WERI-Rb-1 (cell line): ENCODE data around the gene POLK.

ENCODE experiments used
- DNase-seq: peaks from one replicate; pipeline ENCODE4 v3.0.0-alpha.2; 2020
- H3K27ac ChIP-seq: fragments of 250-450 bp; sonication (Bioruptor Pico); 2 replicates; pipeline ENCODE4 v1.5.1; 2020; ENCODE audit warnings: mild to moderate bottlenecking, moderate library complexity
- H3K27me3 ChIP-seq: fragments of 250-450 bp; sonication (Bioruptor Pico); 2 replicates; pipeline ENCODE4 v1.5.1; 2021; ENCODE audit warnings: mild to moderate bottlenecking, low read depth, moderate library complexity; ENCODE audit not compliant: insufficient read depth, severe bottlenecking
- H3K36me3 ChIP-seq: fragments of 250-450 bp; sonication (Bioruptor Pico); 2 replicates; pipeline ENCODE4 v1.5.1; 2020; ENCODE audit warnings: mild to moderate bottlenecking, moderate library complexity
- H3K4me3 ChIP-seq: 2 replicates; pipeline ENCODE4 v1.5.1; 2011; ENCODE audit warnings: low read depth, mild to moderate bottlenecking, control low read depth, low read length
- H3K9me3 ChIP-seq: fragments of 250-450 bp; sonication (Bioruptor Pico); 2 replicates; pipeline ENCODE4 v1.5.1; 2021; ENCODE audit warnings: mild to moderate bottlenecking, moderate library complexity; ENCODE audit not compliant: severe bottlenecking
- TF ChIP-seq, protein P1 (sequence below): IDR thresholded peaks from 2 replicates; pipeline ENCODE4 v1.5.1; 2011; ENCODE audit warnings: low read depth, mild to moderate bottlenecking, control low read depth, inconsistent platforms, low read length

The POLK gene

DNA sequence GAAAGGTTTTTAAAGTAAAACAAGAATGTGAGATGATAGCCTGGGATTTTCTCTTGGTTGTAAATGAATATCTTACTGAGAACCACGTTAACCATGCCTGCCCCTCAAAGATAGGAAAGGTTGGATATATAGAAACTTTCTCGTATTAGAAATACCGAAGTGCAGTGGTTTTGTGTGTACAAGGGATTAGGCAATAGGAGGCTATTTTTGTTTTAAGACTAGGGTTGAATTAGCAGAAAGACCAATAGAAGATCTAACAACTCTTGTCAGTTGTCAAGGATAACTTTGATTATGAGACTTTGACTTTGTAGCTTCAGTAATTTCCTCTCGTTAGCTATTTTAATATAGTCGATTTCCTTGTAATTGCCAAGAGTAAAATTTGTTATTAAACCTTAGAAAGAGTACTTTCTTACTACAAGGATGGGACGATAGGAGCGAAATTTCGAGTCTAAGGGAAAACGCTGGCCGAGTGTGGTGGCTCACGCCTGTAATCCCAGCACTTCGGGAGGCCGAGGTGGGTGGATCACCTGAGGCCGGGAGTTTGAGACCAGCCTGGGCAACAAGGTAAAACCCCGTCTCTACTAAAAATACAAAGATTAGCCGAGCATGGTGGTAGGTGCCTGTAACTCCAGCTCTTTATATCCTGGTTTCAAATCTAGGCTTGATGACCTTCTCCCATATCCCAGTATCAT is 838 bp downstream of the POLK start:
- H3K9me3 ChIP-seq = no peaks in the 10 kb centered on the region
- no peaks in the 10 kb centered on the region for H3K27me3 ChIP-seq
- H3K4me3 ChIP-seq = peak overlapping the region; percentile 96
- H3K27ac ChIP-seq = peak overlapping the region; percentile 80
- TF ChIP-seq, protein P1, sequence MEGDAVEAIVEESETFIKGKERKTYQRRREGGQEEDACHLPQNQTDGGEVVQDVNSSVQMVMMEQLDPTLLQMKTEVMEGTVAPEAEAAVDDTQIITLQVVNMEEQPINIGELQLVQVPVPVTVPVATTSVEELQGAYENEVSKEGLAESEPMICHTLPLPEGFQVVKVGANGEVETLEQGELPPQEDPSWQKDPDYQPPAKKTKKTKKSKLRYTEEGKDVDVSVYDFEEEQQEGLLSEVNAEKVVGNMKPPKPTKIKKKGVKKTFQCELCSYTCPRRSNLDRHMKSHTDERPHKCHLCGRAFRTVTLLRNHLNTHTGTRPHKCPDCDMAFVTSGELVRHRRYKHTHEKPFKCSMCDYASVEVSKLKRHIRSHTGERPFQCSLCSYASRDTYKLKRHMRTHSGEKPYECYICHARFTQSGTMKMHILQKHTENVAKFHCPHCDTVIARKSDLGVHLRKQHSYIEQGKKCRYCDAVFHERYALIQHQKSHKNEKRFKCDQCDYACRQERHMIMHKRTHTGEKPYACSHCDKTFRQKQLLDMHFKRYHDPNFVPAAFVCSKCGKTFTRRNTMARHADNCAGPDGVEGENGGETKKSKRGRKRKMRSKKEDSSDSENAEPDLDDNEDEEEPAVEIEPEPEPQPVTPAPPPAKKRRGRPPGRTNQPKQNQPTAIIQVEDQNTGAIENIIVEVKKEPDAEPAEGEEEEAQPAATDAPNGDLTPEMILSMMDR = no peak
- DNase-seq = no peak
- H3K36me3 ChIP-seq = 0 out of 2 replicates have a peak, but pooled peaks cover 7% of the 10 kb centered on the region

DNA sequence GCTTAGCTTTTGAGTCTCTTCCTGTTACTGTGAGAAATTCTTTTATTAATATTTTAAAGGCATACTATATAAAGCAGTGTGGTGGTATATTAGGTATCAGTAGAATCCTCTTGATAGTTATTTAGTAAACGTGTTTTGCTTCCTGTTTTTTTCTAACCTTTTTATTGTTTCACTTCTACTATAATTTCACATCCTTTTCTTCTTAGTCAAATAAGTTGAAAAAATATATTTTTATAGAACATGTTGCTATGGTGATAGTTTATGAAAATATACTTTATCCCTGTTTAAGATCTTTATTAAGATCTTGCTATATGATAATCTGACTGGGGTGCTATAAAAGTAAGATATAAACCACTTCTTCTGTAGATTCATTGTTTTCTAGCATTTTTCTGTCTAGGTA is 2.1 kb downstream of the POLK start:
- Histone ChIP-seq H3K27me3 (no peaks in the 10 kb centered on the region), H3K9me3 (no peaks in the 10 kb centered on the region), H3K4me3 (no peak overlapping the region), H3K36me3 (0 out of 2 replicates have a peak, but pooled peaks cover 7% of the 10 kb centered on the region), H3K27ac (no peak overlapping the region)
- TF ChIP-seq, protein P1 = no peak
- no peak for DNase-seq

DNA sequence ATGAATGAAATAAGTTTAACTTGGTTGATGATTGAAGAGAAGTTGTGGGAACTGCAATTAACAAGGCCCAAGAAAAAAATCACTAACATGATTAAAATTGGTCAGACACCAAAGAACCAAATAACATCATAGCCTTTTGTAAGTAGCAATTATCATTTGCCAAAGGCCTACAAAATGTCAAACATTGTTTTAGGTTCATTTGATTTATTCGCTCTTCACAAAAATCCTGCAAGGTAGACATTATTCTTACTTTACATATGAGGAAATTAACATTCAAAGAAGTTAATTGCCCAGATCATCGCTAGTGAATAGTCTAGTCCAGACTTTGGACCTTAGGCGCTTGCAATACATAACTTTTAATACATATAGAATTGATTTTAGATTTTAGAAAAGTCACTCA is 2.6 kb downstream of the POLK start:
- no peak overlapping the region for H3K27ac ChIP-seq
- TF ChIP-seq, protein P1 = no peak
- H3K4me3 ChIP-seq = no peak overlapping the region
- H3K36me3 ChIP-seq = 0 out of 2 replicates have a peak, but pooled peaks cover 7% of the 10 kb centered on the region
- H3K9me3 ChIP-seq = no peaks in the 10 kb centered on the region
- H3K27me3 ChIP-seq = no peaks in the 10 kb centered on the region
- no peak for DNase-seq

DNA sequence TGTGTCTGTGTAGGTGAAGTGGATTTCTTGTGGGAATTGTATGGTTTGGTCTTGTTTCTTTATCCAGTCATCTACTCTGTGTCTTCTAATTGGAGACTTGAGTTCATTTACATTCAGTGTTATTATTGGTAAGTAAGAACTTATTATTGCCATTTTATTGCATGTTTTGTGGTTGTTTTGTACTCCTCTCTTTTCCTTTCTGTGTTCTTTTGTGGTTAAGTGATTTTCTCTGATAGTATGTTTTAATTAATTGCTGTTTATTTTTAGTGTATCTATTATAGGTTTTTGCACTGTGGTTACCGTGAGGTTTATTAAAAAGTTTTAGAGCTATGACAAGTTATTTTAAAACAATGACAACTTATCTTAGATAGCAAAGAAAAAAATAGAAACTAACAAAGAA is 8.1 kb downstream of the POLK start:
- no peak for DNase-seq
- TF ChIP-seq, protein P1 = no peak
- Histone ChIP-seq H3K27me3 (no peaks in the 10 kb centered on the region), H3K9me3 (no peaks in the 10 kb centered on the region), H3K27ac (no peak overlapping the region), H3K36me3 (peaks cover 4% of the 10 kb centered on the region), H3K4me3 (no peak overlapping the region)

- no peak for DNase-seq
- TF ChIP-seq, protein P1 = no peak
- Histone ChIP-seq H3K27ac (no peak overlapping the region), H3K9me3 (no peaks in the 10 kb centered on the region), H3K36me3 (peaks cover 4% of the 10 kb centered on the region), H3K4me3 (no peak overlapping the region), H3K27me3 (no peaks in the 10 kb centered on the region)
These were observed 9.5 kb downstream of the POLK start for GRCh38 chr5:75521195-75521594.

- DNase-seq = no peak
- H3K36me3 ChIP-seq = peaks cover 4% of the 10 kb centered on the region
These were observed 10.3 kb downstream of the POLK start for GRCh38 chr5:75522025-75522424.

More at GRCh38 chr5:75522025-75522424, 10.3 kb downstream of the POLK start:
- TF ChIP-seq, protein P1 = no peak
- Histone ChIP-seq H3K9me3 (no peaks in the 10 kb centered on the region), H3K27me3 (no peaks in the 10 kb centered on the region), H3K27ac (no peak overlapping the region), H3K4me3 (no peak overlapping the region)
